Activated gamma-delta T cell treated with Interleukin-2 at 50 U/mL for 16 hours (primary cell): ENCODE data around the gene DAPK1.

ENCODE experiments used
- DNase-seq: peaks from one replicate; pipeline ENCODE4 v3.0.0-alpha.2; 2020

DAPK1 gene

DNA sequence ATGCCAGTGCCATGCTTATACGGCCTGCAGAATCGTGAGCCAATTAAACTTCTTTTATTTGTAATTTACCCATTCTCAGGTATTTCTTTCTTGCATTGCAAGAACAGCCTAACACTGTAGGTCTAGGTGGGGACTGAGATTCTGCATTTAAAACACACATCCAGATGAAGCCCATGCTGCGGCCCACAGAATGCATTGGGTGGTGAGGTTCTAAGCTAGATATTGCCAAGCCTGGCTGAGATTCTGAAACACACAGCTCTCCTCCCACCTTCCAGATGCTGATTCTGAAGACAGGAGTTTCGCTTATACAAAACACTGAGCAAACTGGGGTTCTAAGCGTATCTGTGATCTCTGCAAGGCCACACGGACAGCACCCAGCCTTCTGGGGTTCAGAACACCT is 75.1 kb downstream of the DAPK1 start:
- no peak for DNase-seq

DNA sequence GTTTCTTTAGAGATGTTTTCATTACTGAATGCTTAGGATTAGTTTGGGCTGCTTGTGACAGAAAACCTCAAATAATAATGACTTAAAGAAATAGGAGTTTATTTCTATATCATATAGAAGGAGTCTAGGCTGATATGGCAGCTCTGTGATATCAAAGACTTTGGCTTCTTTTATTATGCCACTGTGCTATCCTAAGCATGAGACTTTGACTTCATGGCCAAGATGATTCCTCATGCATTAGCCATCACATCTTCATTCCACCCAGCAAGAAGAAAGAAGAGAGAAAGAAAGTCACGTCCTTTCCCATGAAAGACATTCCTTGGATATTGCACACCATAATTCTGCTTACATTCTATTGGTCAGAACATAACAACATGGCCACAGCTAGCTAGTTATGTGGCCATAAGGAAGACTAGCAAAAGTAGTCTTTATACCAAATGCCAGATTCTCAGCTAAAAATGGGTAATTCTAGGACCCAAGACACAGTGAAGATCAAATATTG is 76.2 kb downstream of the DAPK1 start:
- no peak for DNase-seq

DNA sequence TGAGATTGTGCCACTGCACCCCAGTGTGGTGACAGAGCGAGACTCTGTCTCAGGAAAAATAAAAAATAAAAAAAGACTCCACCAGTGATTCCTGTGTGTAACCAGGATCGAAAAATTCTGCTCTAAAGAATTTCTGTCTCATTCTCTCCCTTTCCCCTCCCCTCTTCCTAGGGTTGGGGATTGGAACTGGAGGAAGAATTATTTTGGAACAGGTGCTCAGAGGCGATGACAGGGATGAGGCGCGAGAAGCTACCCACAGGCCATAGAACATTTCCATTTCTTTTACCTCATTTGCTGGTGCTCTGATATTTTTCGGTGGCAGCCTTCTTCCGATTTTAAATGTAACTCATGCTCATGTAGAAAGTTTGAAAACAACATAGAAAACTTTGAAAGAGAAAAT is 80.1 kb downstream of the DAPK1 start:
- no peak for DNase-seq

DNA sequence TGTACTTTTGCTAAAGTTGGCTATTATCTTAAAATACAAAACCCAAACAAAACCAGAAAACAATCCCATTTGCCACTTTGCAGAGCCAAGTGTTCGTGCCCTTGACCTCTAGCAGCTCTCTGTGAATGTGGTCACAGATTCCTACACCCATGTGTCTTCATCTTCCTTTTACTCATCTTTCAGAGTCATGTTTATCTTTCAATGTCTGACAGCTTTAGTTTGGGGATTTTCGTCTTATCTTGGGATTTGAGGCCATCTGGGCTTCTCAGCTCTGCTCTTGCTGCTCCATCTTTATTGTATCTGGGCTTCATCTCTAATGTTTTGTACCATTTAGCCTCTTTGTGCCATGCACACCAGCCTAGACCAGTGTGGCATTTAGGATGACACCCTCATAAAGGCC is 81.0 kb downstream of the DAPK1 start:
- no peak for DNase-seq

DNA sequence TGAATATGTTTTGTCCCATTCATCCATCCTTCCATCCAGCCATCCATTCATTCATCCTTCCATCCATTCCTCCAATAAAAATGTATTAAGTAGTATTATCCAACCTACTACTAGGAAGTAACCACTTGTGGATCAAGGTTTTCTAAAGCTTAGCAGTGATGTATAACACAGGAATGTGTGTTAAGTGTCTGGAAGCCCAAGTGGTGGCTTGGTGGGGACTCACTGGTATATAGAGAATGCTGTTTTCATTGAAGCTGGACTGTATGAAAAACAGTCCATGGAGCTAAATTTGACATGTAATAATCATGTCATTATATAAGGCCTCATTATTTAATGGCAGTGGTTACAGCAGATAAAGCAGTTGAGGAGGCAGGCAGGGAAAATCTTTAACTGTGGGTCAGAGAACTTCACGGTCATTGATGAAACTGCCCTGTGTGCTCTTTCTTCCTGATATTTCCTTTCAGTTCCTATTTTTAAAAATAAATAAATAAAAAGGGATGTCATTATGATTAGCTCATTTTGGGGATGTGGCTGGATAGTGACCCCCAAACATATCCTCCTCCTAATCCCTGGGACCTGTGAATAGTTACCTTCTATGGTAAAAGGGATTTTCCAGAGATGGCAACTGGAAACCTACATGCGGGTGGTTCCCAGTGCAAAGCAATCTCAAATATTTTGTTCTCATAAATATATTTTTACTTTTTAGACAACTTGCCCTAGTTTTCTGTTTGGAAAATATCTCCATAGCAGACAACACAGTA is 82.3 kb downstream of the DAPK1 start:
- no peak for DNase-seq

DNA sequence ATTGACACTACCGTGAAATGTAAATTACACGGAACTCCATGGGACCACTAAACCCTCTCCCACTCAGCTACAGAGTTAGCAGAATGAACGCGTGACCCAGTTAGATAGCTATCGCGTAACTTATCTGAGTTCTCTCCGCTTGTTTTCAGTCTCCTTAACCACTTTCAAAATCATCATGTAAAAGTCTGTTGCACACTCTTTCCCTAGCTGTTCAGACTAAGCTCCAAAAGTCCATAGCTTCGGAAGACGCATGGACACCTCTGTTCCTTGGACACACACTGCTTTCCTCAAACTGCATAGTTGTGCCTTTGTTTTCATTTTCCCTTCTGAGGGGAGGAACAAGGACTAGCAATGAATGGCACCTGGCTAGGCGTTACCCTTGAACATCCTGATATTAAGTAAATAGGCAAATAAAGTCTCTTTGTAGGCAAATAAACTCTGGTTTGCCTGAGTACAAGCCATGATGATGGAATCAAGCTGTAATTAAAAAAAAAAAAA is 83.3 kb downstream of the DAPK1 start:
- no peak for DNase-seq

DNA sequence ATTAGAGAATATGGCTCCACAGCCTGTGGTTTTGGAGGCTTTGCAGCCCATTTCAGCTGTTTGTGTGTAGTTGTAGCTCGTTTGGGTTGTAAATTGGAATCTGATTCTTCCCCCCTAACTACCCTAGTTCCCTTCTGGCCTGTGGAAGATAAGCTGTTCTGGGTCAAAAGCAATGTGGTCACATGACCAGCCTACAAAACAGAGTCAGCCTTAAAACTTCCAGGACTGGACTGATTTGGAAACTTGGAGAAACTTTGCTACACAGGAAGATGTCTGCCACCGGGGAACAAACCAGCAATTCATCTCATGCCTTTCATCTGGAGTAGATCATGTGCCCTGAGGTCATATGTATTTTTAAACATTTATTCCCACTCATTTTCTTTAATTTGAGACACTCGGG is 83.8 kb downstream of the DAPK1 start:
- DNase-seq = no peak

DNA sequence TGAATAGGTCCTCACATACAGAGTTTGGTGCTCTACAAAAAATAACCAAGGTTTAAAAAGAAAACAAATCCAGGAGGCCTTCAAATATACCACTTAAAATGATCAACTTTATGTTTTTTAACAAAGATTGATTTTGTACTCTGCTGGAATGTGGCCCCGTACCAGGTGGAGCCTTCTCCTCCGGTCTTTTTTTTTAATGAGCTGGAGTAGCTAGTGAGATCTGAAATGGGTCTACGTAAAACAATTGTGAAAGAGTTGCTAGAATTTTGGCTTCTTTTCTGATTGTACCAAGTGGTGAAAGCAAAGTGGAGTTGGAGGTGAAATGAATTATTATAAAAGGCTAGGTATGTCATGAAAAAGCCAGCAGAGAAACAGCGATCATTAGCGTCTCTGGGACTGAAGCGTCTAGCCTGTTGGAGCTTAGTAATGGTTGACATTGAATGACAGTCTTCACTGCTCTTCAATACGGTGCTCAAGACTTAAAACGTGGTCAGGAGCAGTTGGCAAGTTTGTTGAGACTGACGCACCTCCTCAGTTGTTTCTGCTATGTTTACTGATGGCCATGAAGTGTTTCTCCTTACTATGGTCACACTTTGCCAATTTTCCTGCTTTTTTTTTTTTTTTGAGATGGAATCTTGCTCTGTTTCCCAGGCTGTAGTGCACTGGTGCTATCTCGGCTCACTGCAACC is 84.4 kb downstream of the DAPK1 start:
- DNase-seq = no peak

DNA sequence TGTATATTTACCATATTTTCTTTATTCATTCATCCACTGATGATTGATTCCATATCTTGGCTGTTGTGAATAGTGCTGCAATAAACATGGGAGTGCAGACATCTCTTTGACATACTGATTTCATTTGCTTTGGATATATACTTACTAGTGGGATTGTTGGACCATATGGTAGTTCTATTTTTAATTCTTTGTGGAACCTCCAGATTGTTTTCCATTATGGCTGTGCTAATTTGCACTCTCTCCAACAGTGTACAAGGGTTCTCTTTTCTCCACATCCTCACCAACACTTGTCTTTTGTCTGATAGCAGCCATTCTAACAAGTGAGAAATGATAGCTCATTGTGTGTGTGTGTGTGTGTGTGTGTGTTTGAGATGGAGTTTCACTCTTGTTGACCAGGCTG is 86.7 kb downstream of the DAPK1 start:
- no peak for DNase-seq

DNA sequence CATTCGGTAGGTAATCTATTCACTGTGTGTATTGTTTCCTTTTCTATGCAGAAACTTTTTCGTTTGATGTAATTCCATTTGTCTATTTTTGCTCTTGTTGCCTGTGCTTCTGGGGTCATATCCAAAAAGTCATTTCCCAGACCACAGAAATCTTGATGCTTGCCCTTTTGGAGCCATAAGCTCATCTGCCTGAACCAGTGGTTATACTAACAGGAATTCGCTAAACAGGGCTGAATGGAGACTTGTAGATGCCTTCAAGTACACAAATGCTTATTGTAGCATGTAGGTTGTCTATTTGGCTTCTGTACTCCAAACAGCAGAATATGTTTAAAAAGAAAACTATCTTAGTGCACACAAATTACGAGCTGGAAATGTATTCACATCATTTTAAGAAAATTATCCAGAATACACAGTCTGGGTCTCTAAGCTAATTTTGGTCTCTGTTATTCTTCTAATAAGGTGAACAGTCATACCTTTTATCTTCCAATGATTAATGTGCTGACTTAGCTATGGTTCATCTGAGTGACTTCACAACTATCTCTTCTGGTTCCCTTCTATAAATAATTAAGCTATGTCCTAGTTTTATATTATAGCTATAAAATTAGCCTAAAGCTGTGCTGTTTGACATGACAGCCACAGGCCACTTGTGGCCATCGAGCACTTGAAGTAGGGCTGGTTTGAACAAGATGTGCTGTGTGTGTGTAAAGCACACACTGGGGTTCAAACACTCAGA is 87.6 kb downstream of the DAPK1 start:
- no peak for DNase-seq

DNA sequence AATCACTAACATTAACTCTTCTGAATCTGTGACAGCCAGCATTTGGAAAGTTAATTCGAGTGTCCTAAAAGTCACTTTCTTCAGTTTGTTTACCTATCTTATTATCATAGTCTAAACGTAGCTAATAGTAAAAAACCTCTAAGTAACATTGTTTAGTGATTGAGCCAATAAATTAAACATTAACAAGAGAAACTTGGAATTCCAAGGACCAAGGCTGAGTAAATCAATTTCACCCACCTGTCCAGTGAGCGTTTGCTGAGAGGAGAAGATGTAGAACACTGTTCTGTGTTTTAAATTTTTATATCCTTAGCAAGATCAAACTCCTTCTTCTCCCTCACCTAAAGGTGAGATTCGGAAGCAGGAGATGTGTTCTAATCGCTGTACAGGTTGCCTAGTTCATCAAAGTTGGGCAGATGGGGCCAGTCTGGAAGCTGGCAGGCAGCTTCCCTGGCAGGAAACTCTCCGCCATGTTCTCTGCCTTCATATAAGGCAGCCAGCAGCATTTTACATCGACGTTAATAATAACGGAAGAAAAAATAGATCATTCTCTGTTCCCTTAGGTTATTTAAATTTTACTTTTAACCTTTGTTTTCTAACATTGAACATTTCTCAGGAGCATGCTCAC is 89.2 kb downstream of the DAPK1 start:
- DNase-seq = no peak

DNA sequence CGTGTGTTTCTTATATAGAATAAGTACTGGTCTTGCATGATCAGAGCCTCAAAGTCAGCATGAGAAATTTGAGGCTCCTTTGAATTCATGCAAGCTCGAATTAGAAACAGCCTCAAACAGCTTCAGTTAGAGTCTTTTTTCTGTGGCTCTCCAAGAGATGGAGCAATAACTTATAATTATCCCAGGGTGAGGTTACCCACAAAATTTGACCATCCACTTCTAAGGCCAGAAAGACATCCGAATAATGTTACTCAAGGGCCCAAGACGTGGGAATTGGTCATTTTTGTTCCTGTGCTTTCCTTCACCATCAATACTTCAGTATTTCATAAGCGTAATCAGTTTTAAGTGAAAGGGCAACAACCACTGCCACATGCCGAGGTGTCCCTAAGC is 89.7 kb downstream of the DAPK1 start:
- no peak for DNase-seq

DNA sequence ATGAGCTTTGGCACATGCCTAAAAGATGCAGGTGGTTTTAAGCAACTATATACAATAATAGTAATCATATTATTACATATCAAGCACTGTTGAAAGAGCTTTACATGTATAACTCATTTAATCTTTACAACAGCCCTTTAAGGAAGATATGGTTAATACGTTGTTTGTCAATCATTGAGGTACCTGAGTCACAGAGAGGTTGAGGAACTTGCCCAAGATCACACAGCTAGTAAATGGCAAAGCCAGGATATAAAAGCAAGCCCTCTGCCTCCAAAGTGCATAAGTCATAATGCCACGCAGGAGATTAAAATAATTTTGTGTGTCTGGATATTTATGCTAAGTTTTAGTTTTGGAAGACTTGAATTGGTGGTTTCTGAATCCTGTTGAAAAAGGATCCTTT is 90.2 kb downstream of the DAPK1 start:
- DNase-seq = no peak

DNA sequence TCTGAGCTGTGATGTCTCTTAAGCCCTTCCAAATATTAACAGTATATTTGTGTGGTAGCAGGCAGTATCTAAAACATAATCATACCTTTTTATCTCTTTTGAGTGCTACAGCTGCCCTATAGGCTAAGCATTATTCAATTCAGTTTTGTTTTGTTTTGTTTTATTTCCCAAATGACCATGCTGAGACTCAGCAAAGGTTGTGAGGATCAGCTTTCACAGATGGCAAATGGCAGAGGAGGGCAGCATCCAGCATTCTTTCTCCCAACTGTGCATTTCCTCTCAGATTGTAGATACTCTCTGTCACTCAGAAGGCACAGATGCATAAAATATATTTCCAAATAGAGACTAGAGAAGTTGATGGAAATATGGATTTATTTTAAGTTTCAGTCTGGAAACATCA is 90.7 kb downstream of the DAPK1 start:
- no peak for DNase-seq

DNA sequence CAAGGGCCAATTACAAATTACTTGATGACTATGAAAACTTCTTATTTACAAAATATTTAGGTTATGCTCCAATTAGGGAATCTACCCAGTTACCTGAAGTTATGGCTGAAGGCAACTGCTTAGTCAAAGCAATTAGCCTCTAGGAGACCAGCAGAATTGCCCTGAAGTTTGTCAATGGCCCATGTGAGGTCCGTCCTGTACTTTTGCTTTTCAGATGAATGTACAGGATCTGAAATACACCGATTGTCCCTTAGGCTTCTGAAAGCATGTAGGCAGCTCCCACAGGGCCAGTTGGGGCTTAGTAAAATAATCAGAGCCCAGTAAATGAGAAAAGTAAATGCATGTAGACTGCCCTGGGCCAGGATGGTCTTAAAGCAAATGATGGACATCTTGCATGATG is 93.3 kb downstream of the DAPK1 start:
- DNase-seq = no peak

DNA sequence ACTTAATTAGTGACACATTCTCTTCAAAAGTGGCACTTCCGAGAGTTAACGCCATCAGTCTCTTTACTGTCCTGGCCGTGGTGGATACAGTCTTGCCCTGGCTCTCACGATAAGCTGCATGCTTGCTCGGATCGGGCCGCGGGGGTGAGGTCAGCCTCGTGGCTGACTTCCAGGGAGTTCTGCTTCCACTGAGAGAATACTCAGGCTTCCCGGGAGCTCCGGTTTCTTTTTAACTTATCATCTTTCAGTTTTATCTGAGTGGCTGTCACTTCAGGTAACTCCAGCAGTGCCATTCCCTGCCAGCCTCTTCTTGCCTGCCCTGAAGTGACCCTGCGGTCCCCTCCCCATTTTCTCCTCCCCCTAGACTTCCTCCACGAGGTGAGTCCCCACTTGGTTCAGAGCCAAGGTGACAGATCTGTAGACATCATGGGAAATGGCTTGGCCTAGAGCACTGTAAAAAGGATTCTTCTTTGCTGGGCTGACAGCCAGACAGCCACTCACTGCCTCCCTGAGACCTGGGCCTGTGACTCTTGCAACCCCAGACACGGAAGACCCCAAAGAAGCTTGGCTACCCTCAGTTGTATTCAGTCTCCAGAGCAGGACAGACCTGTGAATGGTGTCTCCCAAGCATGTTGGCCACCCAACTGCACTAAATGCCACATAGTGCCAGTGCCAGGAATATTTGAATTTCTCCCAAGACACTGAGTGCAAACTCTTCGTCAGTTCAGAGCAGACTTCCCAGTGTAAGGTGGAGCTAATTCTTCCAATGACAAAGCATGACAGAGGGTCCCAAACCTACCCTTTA is 95.1 kb downstream of the DAPK1 start:
- DNase-seq = no peak

DNA sequence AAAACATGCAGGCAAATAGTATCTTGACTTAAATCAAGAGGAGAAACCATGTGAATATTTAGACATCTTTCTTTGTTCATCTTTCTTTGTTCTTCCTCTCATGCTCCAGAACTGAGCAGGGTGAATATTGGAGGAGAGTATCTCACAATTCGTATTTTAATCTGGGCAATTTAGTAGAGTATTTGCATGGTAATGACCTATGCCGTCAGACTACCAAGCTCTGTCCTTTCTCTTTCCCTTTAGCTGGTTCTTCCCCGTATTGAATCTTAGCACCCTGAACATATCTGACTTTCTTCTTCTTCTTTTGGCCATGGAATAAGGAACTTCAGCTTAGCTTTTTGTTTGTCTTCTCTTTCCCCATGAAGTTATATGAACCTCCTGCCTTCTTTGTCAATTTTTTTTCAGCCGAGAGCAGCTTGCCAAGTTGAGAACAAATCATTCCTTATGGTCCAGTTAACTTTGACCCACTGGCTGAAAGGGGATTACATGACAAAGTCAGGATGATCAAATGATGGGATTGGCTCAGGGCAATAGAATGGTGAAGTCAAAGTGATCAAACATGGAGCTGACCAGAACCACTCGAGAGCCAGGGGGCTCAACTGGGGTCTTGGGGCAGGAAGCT is 95.8 kb downstream of the DAPK1 start:
- DNase-seq = no peak

DNA sequence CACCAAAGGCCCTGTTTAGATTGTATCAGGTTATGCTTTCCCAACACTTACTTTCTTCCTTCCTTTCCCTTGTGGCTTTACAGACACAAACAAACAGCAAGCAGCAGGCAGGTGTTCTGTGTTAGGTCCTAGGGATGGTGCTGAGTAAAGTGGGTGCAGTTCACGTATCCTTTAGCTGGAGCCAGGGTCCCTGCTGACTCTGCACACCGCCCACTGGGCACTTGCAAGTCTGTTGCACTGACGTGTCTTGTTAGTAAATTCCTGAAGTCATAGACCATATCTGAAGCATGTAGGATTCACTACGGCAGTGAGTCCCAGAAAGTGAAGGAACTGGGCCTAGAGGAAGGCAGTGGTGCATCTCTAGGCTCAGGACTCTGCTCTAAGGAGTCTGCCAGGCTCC is 96.5 kb downstream of the DAPK1 start:
- no peak for DNase-seq

DNA sequence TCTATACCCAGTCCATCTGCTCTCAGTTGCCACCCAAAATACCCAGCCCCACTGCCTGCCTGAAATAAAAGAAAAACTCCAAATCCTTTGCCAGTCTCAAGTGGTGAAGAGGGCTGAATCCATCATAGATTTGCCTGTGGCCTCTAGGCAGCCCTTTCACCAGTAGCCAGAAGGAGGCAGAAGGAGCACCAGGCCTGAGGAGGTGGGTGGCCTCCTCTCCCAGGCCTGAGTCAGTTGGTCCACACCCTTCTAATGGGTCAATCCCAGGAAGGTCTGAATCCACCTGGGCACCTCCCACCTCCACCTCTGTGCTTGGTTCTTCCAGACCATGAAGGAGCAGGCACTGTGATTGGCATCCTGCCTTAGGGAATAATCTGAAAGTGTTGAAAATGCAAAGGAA is 97.0 kb downstream of the DAPK1 start:
- DNase-seq = no peak

DNA sequence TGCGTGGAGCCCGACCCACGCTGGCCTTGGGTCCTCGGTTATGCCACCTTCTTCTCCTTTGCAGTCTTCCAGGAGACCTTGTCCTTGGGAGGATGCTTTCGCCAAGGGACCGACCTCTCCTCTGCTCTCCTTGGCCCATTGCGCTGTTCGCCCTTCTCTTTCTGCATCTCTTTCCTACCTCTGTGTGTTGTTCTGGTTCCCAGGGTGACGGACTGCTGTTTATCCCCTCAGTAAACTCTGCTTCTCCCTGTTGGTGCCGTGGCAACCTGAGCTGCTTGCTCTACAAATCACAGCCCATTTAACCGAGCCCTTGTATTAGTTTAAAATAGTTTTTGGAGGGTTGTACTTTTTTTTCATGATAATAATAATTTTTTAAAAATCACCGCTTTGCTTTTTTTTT is 97.9 kb downstream of the DAPK1 start:
- no peak for DNase-seq

DNA sequence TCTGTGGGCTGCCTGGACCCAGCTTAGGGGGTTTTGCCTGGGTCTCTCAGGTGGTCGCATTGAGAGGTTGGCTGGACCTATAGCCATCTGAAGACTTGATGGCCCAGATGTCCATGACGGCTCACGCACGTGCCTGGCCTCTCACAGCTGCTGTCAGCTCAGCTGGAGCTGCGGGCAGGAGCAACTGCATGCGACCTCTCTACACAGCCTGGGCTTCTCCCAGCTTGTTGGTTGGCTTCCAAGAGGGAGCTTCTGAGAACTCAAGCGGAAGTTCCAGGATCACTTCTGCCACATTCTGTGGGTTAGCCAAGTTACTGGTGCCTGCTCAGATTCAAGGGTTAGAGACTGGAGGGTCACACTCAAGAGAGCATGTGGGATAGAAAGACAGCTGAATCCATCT is 99.2 kb downstream of the DAPK1 start:
- DNase-seq = no peak
